ENCODE data around the gene FKBP1A.

DNA sequence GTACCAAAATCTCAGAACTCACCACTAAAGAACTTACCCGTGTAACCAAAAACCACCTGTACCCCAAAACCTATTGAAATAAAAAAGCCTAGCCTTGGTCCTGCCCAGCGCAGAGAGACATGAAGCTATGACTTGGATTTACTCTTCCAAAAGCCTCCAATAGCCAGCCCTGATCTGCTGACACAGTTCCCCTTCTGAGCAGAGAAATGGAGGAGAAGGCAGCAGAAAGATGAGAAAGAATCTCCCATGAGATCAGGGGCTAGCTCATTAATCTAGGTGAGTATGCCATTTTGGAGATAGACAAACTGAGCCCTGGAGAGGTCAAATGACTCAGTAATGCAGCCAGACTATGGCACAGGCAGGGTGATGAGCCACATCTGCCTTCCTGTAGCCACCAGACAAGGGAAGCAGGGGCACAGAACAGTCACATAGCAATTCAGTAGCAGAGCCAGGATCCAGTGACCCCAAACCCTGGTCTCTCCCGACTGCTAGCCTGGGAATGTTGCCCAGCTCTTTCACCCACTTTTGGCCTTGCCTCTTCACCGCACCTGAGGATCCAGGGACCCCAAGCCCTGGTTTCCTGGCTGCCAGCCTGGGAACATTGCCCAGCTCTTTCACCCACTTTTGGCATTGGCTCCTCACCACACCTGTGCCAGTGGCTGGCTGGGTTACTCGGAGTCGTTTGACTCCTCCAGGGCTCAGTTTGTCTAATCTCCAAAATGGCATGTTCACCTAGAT lies 56.7 kb downstream of the FKBP1A start:
- TF ChIP-seq CTCF (IDR thresholded peaks at IDR 0.05) (no peak), POLR2AphosphoS5 (IDR thresholded peaks at IDR 0.05) (no peak), POLR2A (IDR thresholded peaks at IDR 0.05) (no peak)
